ENCODE results near the gene WDR1. TPM values are rescaled to one million over a fixed set of nuclear protein-coding genes. Genes with fewer than 3 reads are reported as not detected.

The WDR1 gene
- total RNA-seq, 1 donor from 2014 or later: 281 TPM

GRCh38 chr4:10085828-10086505 is 30.6 kb downstream of the WDR1 start:
- no peak for DNase-seq (ENCODE audit: low spot score)

GRCh38 chr4:10085386-10085785 is 31.2 kb downstream of the WDR1 start:
- DNase-seq (ENCODE audit: low spot score): no peak

GRCh38 chr4:10084651-10085358 is 31.8 kb downstream of the WDR1 start:
- DNase-seq (ENCODE audit: low spot score): no peak

- no peak for DNase-seq (ENCODE audit: low spot score)
Measured at GRCh38 chr4:10083861-10084641, 32.5 kb downstream of the WDR1 start.

GRCh38 chr4:10083331-10083771 is 33.2 kb downstream of the WDR1 start:
- DNase-seq (ENCODE audit: low spot score): no peak

GRCh38 chr4:10082459-10083272 is 33.9 kb downstream of the WDR1 start:
- DNase-seq (ENCODE audit: low spot score): no peak

- DNase-seq (ENCODE audit: low spot score): no peak
Measured at GRCh38 chr4:10082047-10082446, 34.6 kb downstream of the WDR1 start.

- DNase-seq (ENCODE audit: low spot score): no peak
Measured at GRCh38 chr4:10081218-10081606, 35.4 kb downstream of the WDR1 start.

GRCh38 chr4:10080589-10081217 is 35.9 kb downstream of the WDR1 start:
- DNase-seq (ENCODE audit: low spot score): no peak

- DNase-seq (ENCODE audit: low spot score): no peak
Measured at GRCh38 chr4:10079912-10080588, 36.5 kb downstream of the WDR1 start.

- DNase-seq (ENCODE audit: low spot score): no peak
Measured at GRCh38 chr4:10079256-10079655, 37.3 kb downstream of the WDR1 start.

GRCh38 chr4:10078481-10079233 is 37.9 kb downstream of the WDR1 start:
- no peak for DNase-seq (ENCODE audit: low spot score)

- DNase-seq (ENCODE audit: low spot score): no peak
Measured at GRCh38 chr4:10077483-10078335, 38.9 kb downstream of the WDR1 start.

- DNase-seq (ENCODE audit: low spot score): no peak
Measured at GRCh38 chr4:10077076-10077475, 39.5 kb downstream of the WDR1 start.

- DNase-seq (ENCODE audit: low spot score): no peak
Measured at GRCh38 chr4:10075953-10076391, 40.6 kb downstream of the WDR1 start.

GRCh38 chr4:10075158-10075863 is 41.3 kb downstream of the WDR1 start:
- no peak for DNase-seq (ENCODE audit: low spot score)

GRCh38 chr4:10074767-10075105 is 41.9 kb downstream of the WDR1 start:
- no peak for DNase-seq (ENCODE audit: low spot score)

- no peak for DNase-seq (ENCODE audit: low spot score)
Measured at GRCh38 chr4:10074076-10074766, 42.4 kb downstream of the WDR1 start.

All from umbilical cord (tissue), 2 donors.